IPS-18a (cell line): ENCODE data around the gene KCTD21.

Experiments used
- H3K27ac ChIP-seq: one replicate; pipeline ENCODE4 v1.5.1; 2013; ENCODE audit warnings: low read length
- H3K27me3 ChIP-seq: one replicate; pipeline ENCODE4 v1.6.1; 2013; ENCODE audit warnings: mild to moderate bottlenecking, low read length; ENCODE audit not compliant: control insufficient read depth, insufficient read depth
- H3K36me3 ChIP-seq: one replicate; pipeline ENCODE4 v1.6.1; 2013; ENCODE audit warnings: low read depth, low read length; ENCODE audit not compliant: control insufficient read depth
- H3K4me1 ChIP-seq: one replicate; pipeline ENCODE4 v1.6.1; 2013; ENCODE audit warnings: low read depth, low read length; ENCODE audit not compliant: control insufficient read depth
- H3K4me3 ChIP-seq: one replicate; pipeline ENCODE4 v1.5.1; 2013; ENCODE audit warnings: low read length
- H3K9ac ChIP-seq: one replicate; pipeline ENCODE4 v1.6.1; 2013; ENCODE audit warnings: mild to moderate bottlenecking, low read length, moderate library complexity
- H3K9me3 ChIP-seq: one replicate; pipeline ENCODE4 v1.6.1; 2013; ENCODE audit warnings: low read depth, low read length; ENCODE audit not compliant: control insufficient read depth

Gene KCTD21

GRCh38 chr11:78207532-78208256 lies 19.3 kb upstream of the KCTD21 start:
- H3K9me3 ChIP-seq, result no peaks in the 10 kb centered on the region
- no peaks in the 10 kb centered on the region for H3K36me3 ChIP-seq
- H3K9ac ChIP-seq, result no peak overlapping the region
- H3K27me3 ChIP-seq, result no peaks in the 10 kb centered on the region
- H3K27ac ChIP-seq, result no peak overlapping the region
- H3K4me3 ChIP-seq, result no peak overlapping the region
- no peaks in the 10 kb centered on the region for H3K4me1 ChIP-seq

- H3K9ac ChIP-seq, result no peak overlapping the region
- H3K27ac ChIP-seq, result no peak overlapping the region
- no peak overlapping the region for H3K4me3 ChIP-seq
- H3K4me1 ChIP-seq, result no peaks in the 10 kb centered on the region
- no peaks in the 10 kb centered on the region for H3K9me3 ChIP-seq
- no peaks in the 10 kb centered on the region for H3K36me3 ChIP-seq
- no peaks in the 10 kb centered on the region for H3K27me3 ChIP-seq
Observed at GRCh38 chr11:78205691-78206090, 17.3 kb upstream of the KCTD21 start.

- no peaks in the 10 kb centered on the region for H3K27me3 ChIP-seq
- H3K36me3 ChIP-seq, result no peaks in the 10 kb centered on the region
- H3K27ac ChIP-seq, result no peak overlapping the region
Observed at GRCh38 chr11:78205256-78205655, 16.8 kb upstream of the KCTD21 start.

DNA sequence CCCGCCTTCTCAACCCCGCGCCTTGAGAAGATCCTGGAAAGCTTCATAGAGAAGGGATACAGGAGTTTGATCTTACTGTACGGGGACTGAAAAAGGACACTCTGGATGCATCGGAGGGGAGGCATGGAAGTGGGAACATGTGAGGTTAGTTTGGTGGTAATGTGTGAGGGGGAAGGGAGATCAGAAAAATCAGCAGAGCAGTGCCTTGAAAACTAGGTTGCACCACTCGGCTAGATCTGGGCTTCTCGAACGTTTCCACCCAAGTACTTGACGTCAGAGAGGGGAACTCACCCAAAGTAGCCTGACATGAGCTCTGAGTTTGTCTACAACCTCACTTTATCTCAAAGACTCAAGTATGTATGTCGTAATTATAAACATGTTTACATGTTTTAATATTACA lies 14.8 kb upstream of the KCTD21 start:
- Histone ChIP-seq H3K27me3 (no peaks in the 10 kb centered on the region), H3K4me1 (no peaks in the 10 kb centered on the region), H3K9ac (no peak overlapping the region), H3K9me3 (no peaks in the 10 kb centered on the region), H3K36me3 (no peaks in the 10 kb centered on the region), H3K4me3 (no peak overlapping the region), H3K27ac (no peak overlapping the region)

More at GRCh38 chr11:78205256-78205655, 16.8 kb upstream of the KCTD21 start:
- Histone ChIP-seq H3K4me3 (no peak overlapping the region), H3K4me1 (no peaks in the 10 kb centered on the region), H3K9ac (no peak overlapping the region), H3K9me3 (no peaks in the 10 kb centered on the region)

- no peak overlapping the region for H3K27ac ChIP-seq
- no peaks in the 10 kb centered on the region for H3K27me3 ChIP-seq
- H3K4me1 ChIP-seq, result no peaks in the 10 kb centered on the region
- no peak overlapping the region for H3K4me3 ChIP-seq
- H3K9me3 ChIP-seq, result no peaks in the 10 kb centered on the region
- H3K36me3 ChIP-seq, result no peaks in the 10 kb centered on the region
- H3K9ac ChIP-seq, result no peak overlapping the region
Observed at GRCh38 chr11:78202733-78203167, 14.3 kb upstream of the KCTD21 start.

- Histone ChIP-seq H3K9ac (no peak overlapping the region), H3K27me3 (no peaks in the 10 kb centered on the region), H3K4me1 (no peaks in the 10 kb centered on the region), H3K9me3 (no peaks in the 10 kb centered on the region), H3K27ac (no peak overlapping the region), H3K4me3 (no peak overlapping the region), H3K36me3 (no peaks in the 10 kb centered on the region)
Observed at GRCh38 chr11:78201096-78201818, 12.8 kb upstream of the KCTD21 start.

GRCh38 chr11:78200553-78200952 lies 12.1 kb upstream of the KCTD21 start:
- Histone ChIP-seq H3K9me3 (no peaks in the 10 kb centered on the region), H3K27me3 (no peaks in the 10 kb centered on the region), H3K4me3 (no peak overlapping the region), H3K9ac (no peak overlapping the region), H3K36me3 (no peaks in the 10 kb centered on the region), H3K4me1 (no peaks in the 10 kb centered on the region), H3K27ac (no peak overlapping the region)

GRCh38 chr11:78200061-78200460 lies 11.6 kb upstream of the KCTD21 start:
- Histone ChIP-seq H3K9ac (no peak overlapping the region), H3K4me1 (no peaks in the 10 kb centered on the region), H3K4me3 (no peak overlapping the region), H3K27ac (no peak overlapping the region), H3K27me3 (no peaks in the 10 kb centered on the region), H3K9me3 (no peaks in the 10 kb centered on the region), H3K36me3 (no peaks in the 10 kb centered on the region)

- H3K27ac ChIP-seq, result no peak overlapping the region
- no peaks in the 10 kb centered on the region for H3K27me3 ChIP-seq
- H3K4me1 ChIP-seq, result no peaks in the 10 kb centered on the region
- H3K4me3 ChIP-seq, result no peak overlapping the region
- no peaks in the 10 kb centered on the region for H3K9me3 ChIP-seq
- H3K9ac ChIP-seq, result no peak overlapping the region
- no peaks in the 10 kb centered on the region for H3K36me3 ChIP-seq
Observed at GRCh38 chr11:78199653-78200015, 11.2 kb upstream of the KCTD21 start.

GRCh38 chr11:78199015-78199652 lies 10.7 kb upstream of the KCTD21 start:
- H3K9ac ChIP-seq, result no peak overlapping the region
- H3K36me3 ChIP-seq, result no peaks in the 10 kb centered on the region
- H3K4me3 ChIP-seq, result no peak overlapping the region
- H3K27ac ChIP-seq, result no peak overlapping the region
- no peaks in the 10 kb centered on the region for H3K9me3 ChIP-seq
- no peaks in the 10 kb centered on the region for H3K4me1 ChIP-seq
- no peaks in the 10 kb centered on the region for H3K27me3 ChIP-seq

GRCh38 chr11:78197816-78198215 lies 9.4 kb upstream of the KCTD21 start:
- H3K27me3 ChIP-seq, result no peaks in the 10 kb centered on the region
- H3K9me3 ChIP-seq, result no peaks in the 10 kb centered on the region
- H3K4me3 ChIP-seq, result no peak overlapping the region
- no peaks in the 10 kb centered on the region for H3K4me1 ChIP-seq
- no peaks in the 10 kb centered on the region for H3K36me3 ChIP-seq
- no peak overlapping the region for H3K9ac ChIP-seq
- no peak overlapping the region for H3K27ac ChIP-seq
